Mucosa of descending colon (tissue), 3 donors: ENCODE results near the gene HS3ST4. TPM values are rescaled to one million over a fixed set of nuclear protein-coding genes. Genes with fewer than 3 reads are reported as not detected.

ENCODE experiments used
- ATAC-seq: fragments of 200-7000 bp; cut with Tn5 transposase; one replicate; pipeline ENCODE4 v1.9.1; 2020; ENCODE audit warnings: mild to moderate bottlenecking, moderate library complexity
- DNase-seq, 3 donors: peaks; one replicate each; pipeline ENCODE4 v3.0.0-alpha.2; 2020
- H3K36me3 ChIP-seq: fragments of 200-600 bp; one replicate; pipeline ENCODE4 v1.8.0; 2021; ENCODE audit warnings: low read depth, mild to moderate bottlenecking
- H3K4me1 ChIP-seq: fragments of 200-600 bp; one replicate; pipeline ENCODE4 v1.8.0; 2021; ENCODE audit warnings: low read depth, mild to moderate bottlenecking
- H3K4me3 ChIP-seq: fragments of 200-600 bp; one replicate; pipeline ENCODE4 v1.8.0; 2021; ENCODE audit warnings: mild to moderate bottlenecking
- H3K9me3 ChIP-seq: fragments of 200-600 bp; one replicate; pipeline ENCODE4 v1.8.0; 2021; ENCODE audit warnings: mild to moderate bottlenecking
- intact Hi-C, 2 donors: fragments of 100-400 bp; cut with DNase I in 1 of 2; cut with micrococcal nuclease in 1 of 2; formaldehyde crosslinking; loops; one replicate each; pipeline versions ENCODE4 v1.11.0 to v1.11.1; 2022; cut with DNase I, micrococcal nuclease
- total RNA-seq, 3 donors: library from RNA; stranded (reverse); fragmentation: NEBNext Ultra II Directional in 2 of 3; extraction: Animal tissue kit (Norgen Biotek cat#: 25700) in 2 of 3; gene quantifications; one replicate each; pipeline versions ENCODE4 v1.2.1 to v1.2.4, GENCODE V29; 2021 to 2023
- TF ChIP-seq, protein P1 (sequence below): fragments of 200-600 bp; IDR thresholded peaks from one replicate; pipeline ENCODE4 v1.8.0; 2022; ENCODE audit warnings: antibody characterized with exemption, mild to moderate bottlenecking
- donor health status: DM: no; HTN: no; CAD: no; lungs with moderate emphysema.
- donor health status: DM: no; HTN: no; CAD: no.
- donor health status: DM: no; HTN: yes; CAD: no.

Gene HS3ST4
- total RNA-seq, 3 donors from 2014 or later: 0.41 TPM; not detected in 2

DNA sequence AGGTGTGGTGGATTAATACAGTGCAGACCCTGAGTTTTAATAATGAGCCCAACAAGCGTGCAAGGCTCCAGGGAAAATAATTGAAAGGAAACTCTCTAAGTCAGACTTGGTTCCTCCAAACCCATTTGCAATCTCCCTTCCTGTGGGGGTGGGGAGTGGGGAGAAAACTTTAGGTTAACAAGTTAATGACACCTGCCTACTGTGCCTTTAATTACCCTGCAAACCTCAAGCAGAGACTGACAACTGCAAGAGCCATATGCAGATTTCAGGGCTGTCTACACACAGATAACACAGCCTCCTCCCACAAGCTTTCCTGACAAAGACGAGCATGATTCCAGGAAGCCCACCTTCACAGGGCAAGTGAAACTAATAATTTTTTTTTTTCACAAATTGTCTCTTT, 359.3 kb downstream of the HS3ST4 start:
- ATAC-seq (no peak), DNase-seq (no peak)
- Histone ChIP-seq H3K36me3 (no peaks in the 10 kb centered on the region), H3K9me3 (no peaks in the 10 kb centered on the region), H3K4me3 (no peak overlapping the region), H3K4me1 (no peaks in the 10 kb centered on the region)
- TF ChIP-seq, protein P1, sequence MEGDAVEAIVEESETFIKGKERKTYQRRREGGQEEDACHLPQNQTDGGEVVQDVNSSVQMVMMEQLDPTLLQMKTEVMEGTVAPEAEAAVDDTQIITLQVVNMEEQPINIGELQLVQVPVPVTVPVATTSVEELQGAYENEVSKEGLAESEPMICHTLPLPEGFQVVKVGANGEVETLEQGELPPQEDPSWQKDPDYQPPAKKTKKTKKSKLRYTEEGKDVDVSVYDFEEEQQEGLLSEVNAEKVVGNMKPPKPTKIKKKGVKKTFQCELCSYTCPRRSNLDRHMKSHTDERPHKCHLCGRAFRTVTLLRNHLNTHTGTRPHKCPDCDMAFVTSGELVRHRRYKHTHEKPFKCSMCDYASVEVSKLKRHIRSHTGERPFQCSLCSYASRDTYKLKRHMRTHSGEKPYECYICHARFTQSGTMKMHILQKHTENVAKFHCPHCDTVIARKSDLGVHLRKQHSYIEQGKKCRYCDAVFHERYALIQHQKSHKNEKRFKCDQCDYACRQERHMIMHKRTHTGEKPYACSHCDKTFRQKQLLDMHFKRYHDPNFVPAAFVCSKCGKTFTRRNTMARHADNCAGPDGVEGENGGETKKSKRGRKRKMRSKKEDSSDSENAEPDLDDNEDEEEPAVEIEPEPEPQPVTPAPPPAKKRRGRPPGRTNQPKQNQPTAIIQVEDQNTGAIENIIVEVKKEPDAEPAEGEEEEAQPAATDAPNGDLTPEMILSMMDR: no peak
- intact Hi-C loops: no loop called here

DNA sequence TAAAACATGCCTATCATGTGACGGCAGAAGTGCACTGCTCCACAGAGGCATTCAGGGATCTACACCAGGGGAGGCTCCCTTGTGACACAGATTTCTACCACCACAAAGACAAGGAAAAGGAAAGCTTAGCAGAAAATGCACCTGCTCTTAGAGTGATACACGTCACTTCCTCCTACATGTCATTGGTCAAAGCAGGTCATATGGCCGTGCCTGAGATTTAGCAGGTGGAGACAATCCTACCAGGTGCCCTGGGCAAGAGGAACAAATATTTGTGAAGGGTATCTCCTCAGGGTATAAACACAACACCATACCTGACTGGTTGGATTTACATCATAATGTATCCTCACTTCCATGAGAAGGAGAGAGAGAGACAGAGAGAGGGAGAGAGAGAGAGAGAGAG, 362.1 kb downstream of the HS3ST4 start:
- no peaks in the 10 kb centered on the region for H3K36me3 ChIP-seq
- ATAC-seq (no peak), DNase-seq (no peak)
- TF ChIP-seq, protein P1: no peak
- H3K4me1 ChIP-seq: no peaks in the 10 kb centered on the region
- H3K4me3 ChIP-seq: no peak overlapping the region
- intact Hi-C loops: no loop called here
- H3K9me3 ChIP-seq: no peaks in the 10 kb centered on the region

DNA sequence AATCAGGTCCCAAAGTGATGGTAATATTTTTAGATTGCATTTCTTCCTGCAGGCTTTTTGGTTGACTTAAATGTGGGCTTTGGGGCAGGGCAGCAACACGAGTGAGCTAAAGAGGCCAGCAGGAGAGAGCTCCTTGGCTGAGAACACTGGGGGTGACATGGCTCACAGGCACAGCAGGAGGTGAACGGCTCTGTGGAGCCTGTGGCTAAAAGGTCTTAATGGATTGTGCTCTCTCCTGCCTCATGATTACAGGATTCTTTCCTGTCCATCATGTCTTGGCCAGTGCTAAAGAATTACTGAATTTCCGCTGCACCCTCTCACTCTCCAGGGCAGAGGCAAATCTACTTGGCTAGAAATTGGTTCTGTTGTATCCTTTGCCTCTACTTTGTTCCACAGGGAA, 366.6 kb downstream of the HS3ST4 start:
- DNase-seq (no peak), ATAC-seq (no peak)
- TF ChIP-seq, protein P1: no peak
- Histone ChIP-seq H3K4me1 (no peaks in the 10 kb centered on the region), H3K4me3 (no peak overlapping the region), H3K9me3 (no peaks in the 10 kb centered on the region), H3K36me3 (no peaks in the 10 kb centered on the region)
- intact Hi-C loops: no loop called here

DNA sequence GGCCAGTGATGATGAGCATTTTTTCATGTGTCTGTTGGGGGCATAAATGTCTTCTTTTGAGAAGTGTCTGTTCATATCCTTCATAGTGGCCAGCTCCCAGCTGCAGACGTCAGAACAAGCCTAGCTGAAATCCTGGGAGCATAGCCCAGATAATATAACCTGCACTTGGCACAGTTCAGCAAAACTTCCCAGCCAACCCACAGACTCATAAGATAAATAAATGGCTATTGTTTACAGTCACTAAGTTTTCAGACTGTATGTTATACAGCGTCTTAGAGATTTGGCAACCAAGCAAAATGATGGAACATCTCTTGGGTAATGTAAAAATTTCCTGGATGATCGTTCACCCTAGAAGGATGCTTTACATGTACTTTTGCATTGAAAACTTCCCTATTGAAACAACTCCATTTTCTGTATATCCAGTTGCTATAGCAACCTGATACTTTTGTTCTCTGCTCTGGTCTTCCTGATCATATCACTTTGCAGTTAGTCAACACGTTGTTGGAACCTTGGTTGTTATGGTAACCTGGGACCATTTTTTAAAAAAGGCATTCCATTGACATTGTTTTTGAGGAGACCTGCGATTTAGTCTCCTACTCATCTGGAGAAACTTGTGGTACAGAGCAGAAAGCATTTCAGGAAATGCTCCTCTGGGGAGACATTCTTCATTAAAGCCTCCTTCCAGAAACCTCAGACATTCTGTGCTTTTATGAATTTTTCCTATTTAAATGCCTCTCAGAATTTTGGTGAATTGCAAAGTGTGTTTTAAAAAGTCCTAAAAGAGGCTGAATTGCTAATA, 378.7 kb downstream of the HS3ST4 start:
- H3K36me3 ChIP-seq: no peaks in the 10 kb centered on the region
- no peak overlapping the region for H3K4me3 ChIP-seq
- no peaks in the 10 kb centered on the region for H3K9me3 ChIP-seq
- DNase-seq: peak in 1 of 3 donors; percentile 3
- ATAC-seq: no peak
- no peaks in the 10 kb centered on the region for H3K4me1 ChIP-seq
- TF ChIP-seq, protein P1: no peak
- intact Hi-C loops: no loop called here

DNA sequence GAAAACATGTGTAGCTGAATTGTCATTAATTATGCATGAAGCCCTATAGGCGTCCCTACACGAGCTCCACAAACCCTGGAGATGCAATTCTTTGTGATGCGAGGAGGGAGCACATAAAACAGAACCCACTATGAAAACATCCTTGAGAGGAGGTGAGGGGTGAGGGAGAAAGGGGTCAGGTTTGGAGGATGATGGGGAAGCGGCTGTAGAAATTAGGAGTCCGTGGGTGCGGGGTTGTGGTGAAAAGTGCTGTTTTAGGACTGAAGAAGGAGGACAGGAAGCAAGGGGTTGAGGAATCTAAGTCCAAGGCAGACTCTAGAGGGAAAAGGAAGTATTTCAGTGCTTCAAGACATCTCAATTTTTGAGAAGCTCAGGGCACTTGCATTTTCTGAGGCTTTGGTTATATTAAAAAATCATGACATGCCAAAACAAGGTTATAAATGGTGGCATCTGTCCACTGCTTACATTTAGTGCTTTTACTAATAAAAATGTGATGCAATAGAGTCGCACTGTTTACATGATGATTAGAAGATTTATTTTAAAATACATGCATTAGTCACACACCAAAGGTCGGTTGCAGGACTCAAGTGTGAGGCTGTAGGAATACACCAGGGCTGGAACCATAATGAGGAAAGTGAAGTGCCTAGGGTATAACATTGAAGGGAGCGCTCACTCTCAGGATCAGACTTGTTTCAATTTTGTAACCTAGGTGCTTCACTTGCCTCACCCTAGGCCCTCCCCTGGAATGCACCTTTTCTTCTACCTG, 379.5 kb downstream of the HS3ST4 start:
- no peak for DNase-seq

More for the DNA sequence above, 379.5 kb downstream of the HS3ST4 start:
- intact Hi-C loops: no loop called here
- Histone ChIP-seq H3K4me1 (no peaks in the 10 kb centered on the region), H3K36me3 (no peaks in the 10 kb centered on the region), H3K9me3 (no peaks in the 10 kb centered on the region), H3K4me3 (no peak overlapping the region)
- no peak for ATAC-seq
- TF ChIP-seq, protein P1: no peak
